NCI-H128 (cell line): ENCODE measurements around the gene PEBP1.

Source experiments
- DNase-seq: peaks from one replicate; lab custom pipeline; 2025; ENCODE audit not compliant: unreplicated experiment; lab: John Stamatoyannopoulos, UW

Gene PEBP1

DNA sequence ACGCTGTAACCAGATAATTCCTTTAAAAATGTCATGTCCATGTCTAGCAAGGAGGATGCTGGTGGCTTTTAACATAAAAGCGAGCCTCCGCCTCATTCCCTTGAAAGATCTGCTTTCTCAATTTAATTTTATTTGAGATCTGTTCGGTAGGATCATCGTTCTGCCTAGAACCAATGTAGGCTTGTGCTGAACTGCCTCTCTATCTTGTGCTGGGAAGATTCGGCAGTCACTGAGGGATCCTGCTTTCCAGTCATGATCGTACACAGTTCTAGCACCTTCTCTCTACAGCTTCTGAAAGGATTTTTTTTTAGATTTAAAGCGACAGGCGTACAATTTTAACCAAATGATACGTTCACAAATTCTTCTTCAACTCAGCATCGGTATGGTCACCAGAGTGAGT lies 54.3 kb downstream of the PEBP1 start:
- DNase-seq: no peak

GRCh38 chr12:118193477-118193876 lies 57.6 kb downstream of the PEBP1 start:
- no peak for DNase-seq

DNA sequence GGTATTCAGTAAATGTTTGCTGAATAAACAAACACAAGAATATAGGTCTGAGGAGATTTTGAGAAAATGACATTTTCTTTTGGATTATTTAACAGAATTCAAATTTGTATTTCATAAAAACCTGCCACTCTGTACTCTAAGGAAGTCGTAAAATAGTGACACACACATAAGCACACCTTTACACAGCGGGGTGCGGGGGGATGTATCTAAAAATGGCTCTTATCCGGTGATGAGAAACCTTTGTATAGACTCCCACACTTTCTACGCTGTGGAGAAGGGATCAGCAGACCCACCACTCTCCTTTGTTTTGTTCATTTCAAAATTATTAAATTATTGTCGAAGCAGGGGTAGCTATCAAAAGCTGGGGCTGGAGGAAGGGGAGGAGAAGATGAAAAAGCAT lies 58.0 kb downstream of the PEBP1 start:
- DNase-seq: no peak
